IMR-90 (cell line): ENCODE data around the gene OR6T1. TPM values are rescaled to one million over a fixed set of nuclear protein-coding genes. Genes with fewer than 3 reads are reported as not detected.
A peak's percentile ranks its signal among the peaks of the same experiment; 100 is the strongest.

Experiments
- ATAC-seq: fragments of 200-7000 bp; cut with Tn5 transposase; 2 replicates; pipeline ENCODE4 v1.9.1; 2020; ENCODE audit warnings: low read depth, mild to moderate bottlenecking, moderate library complexity
- BruUV-seq: library from RNA; stranded (reverse); fragments of 400-500 nt; replicated peaks from 2 replicates; lab custom pipeline; 2021; lab: Mats Ljungman, UMichigan
- CTCF ChIA-PET: fragments of 300-600 bp; formaldehyde crosslinking; extraction: SDS; loops from one replicate; lab custom pipeline; 2021; ENCODE audit warnings: antibody characterized with exemption; lab: Yijun Ruan, JAX
- POLR2A ChIA-PET: fragments of 300-600 bp; sonication (Branson Sonifier 250); formaldehyde crosslinking; loops from one replicate; lab custom pipeline; 2022; ENCODE audit warnings: antibody characterized with exemption; ENCODE audit not compliant: unreplicated experiment; lab: Charles Lee
- DNase-seq: peaks from one replicate; pipeline ENCODE4 v3.0.0; 2013
- H2AFZ ChIP-seq: replicated peaks from 2 replicates; pipeline ENCODE3; 2013; ENCODE audit warnings: low read length, mild to moderate bottlenecking; ENCODE audit not compliant: poor library complexity
- H2AK5ac ChIP-seq: 2 replicates; pipeline ENCODE4 v1.6.1; 2013; ENCODE audit warnings: low read depth, low read length, inconsistent platforms
- H2AK9ac ChIP-seq: replicated peaks from 2 replicates; pipeline ENCODE3; 2013; ENCODE audit warnings: mild to moderate bottlenecking, low read depth, low read length, moderate library complexity; ENCODE audit not compliant: poor library complexity
- H2BK120ac ChIP-seq: 2 replicates; pipeline ENCODE4 v1.6.1; 2013; ENCODE audit warnings: low read depth, low read length, inconsistent platforms
- H2BK15ac ChIP-seq: 3 replicates; pipeline ENCODE4 v1.6.1; 2013; ENCODE audit warnings: low read depth, low read length, inconsistent platforms
- H2BK20ac ChIP-seq: 2 replicates; pipeline ENCODE4 v1.6.1; 2013; ENCODE audit warnings: low read depth, mild to moderate bottlenecking, inconsistent platforms, low read length, moderate library complexity
- H2BK5ac ChIP-seq: 2 replicates; pipeline ENCODE4 v1.6.1; 2013; ENCODE audit warnings: mild to moderate bottlenecking, low read depth, low read length, inconsistent platforms; ENCODE audit not compliant: poor library complexity, severe bottlenecking
- H3K14ac ChIP-seq: replicated peaks from 2 replicates; pipeline ENCODE4 v1.6.1; 2013; ENCODE audit warnings: low read depth, low read length, inconsistent platforms
- H3K18ac ChIP-seq: 2 replicates; pipeline ENCODE4 v1.6.1; 2013; ENCODE audit warnings: low read depth, low read length, control low read depth
- H3K23ac ChIP-seq: 2 replicates; pipeline ENCODE4 v1.6.1; 2013; ENCODE audit warnings: low read depth, low read length, inconsistent platforms
- H3K27ac ChIP-seq: 2 replicates; pipeline ENCODE4 v1.5.1; 2013; ENCODE audit warnings: mild to moderate bottlenecking, control low read depth, low read length; ENCODE audit not compliant: insufficient read depth
- H3K27me3 ChIP-seq: 2 replicates; pipeline ENCODE4 v1.6.1; 2013; ENCODE audit warnings: low read length; ENCODE audit not compliant: control insufficient read depth, insufficient read depth
- H3K36me3 ChIP-seq: 2 replicates; pipeline ENCODE4 v1.6.1; 2013; ENCODE audit warnings: low read length, mixed read lengths; ENCODE audit not compliant: control insufficient read depth, insufficient read depth
- H3K4ac ChIP-seq: 2 replicates; pipeline ENCODE4 v1.6.1; 2013; ENCODE audit warnings: low read depth, low read length, inconsistent platforms
- H3K4me1 ChIP-seq: 2 replicates; pipeline ENCODE4 v1.6.1; 2013; ENCODE audit warnings: low read length, mixed read lengths; ENCODE audit not compliant: control insufficient read depth, insufficient read depth
- H3K4me2 ChIP-seq: 2 replicates; pipeline ENCODE4 v1.6.1; 2013; ENCODE audit warnings: low read depth, mild to moderate bottlenecking, control low read depth, low read length, moderate library complexity
- H3K4me3 ChIP-seq: 2 replicates; pipeline ENCODE4 v1.5.1; 2013; ENCODE audit warnings: low read depth, mild to moderate bottlenecking, control low read depth, low read length, moderate library complexity; ENCODE audit not compliant: insufficient read depth
- H3K56ac ChIP-seq: 2 replicates; pipeline ENCODE4 v1.6.1; 2013; ENCODE audit warnings: low read length, inconsistent platforms; ENCODE audit not compliant: insufficient read depth; ENCODE audit errors: extremely low read depth
- H3K79me1 ChIP-seq, 2 experiments: 2 replicates each; pipeline ENCODE4 v1.6.1; 2013; ENCODE audit warnings: low read length in 2 of 2, inconsistent platforms in 1 of 2, low read depth in 1 of 2
- H3K9ac ChIP-seq: 2 replicates; pipeline ENCODE4 v1.6.1; 2013; ENCODE audit warnings: low read depth, low read length, control low read depth
- H3K9me1 ChIP-seq: 2 replicates; pipeline ENCODE4 v1.6.1; 2013; ENCODE audit warnings: low read length, inconsistent platforms; ENCODE audit not compliant: insufficient read depth
- H3K9me3 ChIP-seq: 2 replicates; pipeline ENCODE4 v1.6.1; 2013; ENCODE audit warnings: low read length; ENCODE audit not compliant: control insufficient read depth, insufficient read depth
- H4K20me1 ChIP-seq: 2 replicates; pipeline ENCODE4 v1.6.1; 2013; ENCODE audit warnings: low read length, inconsistent platforms; ENCODE audit not compliant: insufficient read depth
- H4K5ac ChIP-seq: 2 replicates; pipeline ENCODE4 v1.6.1; 2013; ENCODE audit warnings: mild to moderate bottlenecking, low read depth, low read length, control low read depth
- H4K8ac ChIP-seq, 2 experiments: 2 replicates each; pipeline ENCODE4 v1.6.1; 2013; ENCODE audit warnings: low read depth in 2 of 2, low read length in 2 of 2, control low read depth in 1 of 2, inconsistent platforms in 1 of 2
- H4K91ac ChIP-seq: 2 replicates; pipeline ENCODE4 v1.6.1; 2013; ENCODE audit warnings: low read depth, low read length, inconsistent platforms; ENCODE audit not compliant: insufficient read depth
- BHLHE40 ChIP-seq: fragments of 150-350 bp; IDR thresholded peaks from 2 replicates; pipeline ENCODE4 v1.6.1; 2016; ENCODE audit warnings: mild to moderate bottlenecking, low read depth, low read length
- CHD1 ChIP-seq: IDR thresholded peaks from 2 replicates; pipeline ENCODE4 v1.6.1; 2012; ENCODE audit warnings: low read depth, low read length, improper control_type of control experiment
- CTCF ChIP-seq: conservative IDR thresholded peaks from 2 replicates; pipeline ENCODE4 v1.5.1; 2012; ENCODE audit warnings: mild to moderate bottlenecking, low read depth, low read length, improper control_type of control experiment
- ELK1 ChIP-seq: fragments of 150-350 bp; IDR thresholded peaks from 2 replicates; pipeline ENCODE4 v1.6.1; 2016; ENCODE audit warnings: low read depth, mild to moderate bottlenecking, low read length, moderate library complexity, borderline replicate concordance
- FOS ChIP-seq: fragments of 150-350 bp; IDR thresholded peaks from 2 replicates; pipeline ENCODE4 v1.6.1; 2016; ENCODE audit warnings: low read depth, low read length
- MAZ ChIP-seq: IDR thresholded peaks from 2 replicates; pipeline ENCODE4 v1.6.1; 2012; ENCODE audit warnings: low read depth, mild to moderate bottlenecking, low read length, improper control_type of control experiment, moderate library complexity, borderline replicate concordance
- MXI1 ChIP-seq: IDR thresholded peaks from 2 replicates; pipeline ENCODE4 v1.6.1; 2012; ENCODE audit warnings: low read depth, mild to moderate bottlenecking, low read length, moderate library complexity, borderline replicate concordance
- NFE2L2 ChIP-seq: fragments of 150-350 bp; IDR thresholded peaks from 2 replicates; pipeline ENCODE4 v1.6.1; 2016; ENCODE audit warnings: low read depth, mild to moderate bottlenecking, low read length
- POLR2A ChIP-seq: IDR thresholded peaks from 2 replicates; pipeline ENCODE4 v1.6.1; 2012; ENCODE audit warnings: mild to moderate bottlenecking, low read depth, low read length
- RAD21 ChIP-seq: IDR thresholded peaks from 2 replicates; pipeline ENCODE4 v1.6.1; 2012; ENCODE audit warnings: low read length, improper control_type of control experiment
- RCOR1 ChIP-seq: IDR thresholded peaks from 2 replicates; pipeline ENCODE4 v1.6.1; 2012; ENCODE audit warnings: mild to moderate bottlenecking, low read length, improper control_type of control experiment; ENCODE audit not compliant: insufficient replicate concordance
- SMC3 ChIP-seq: fragments of 150-350 bp; IDR thresholded peaks from 2 replicates; pipeline ENCODE4 v1.6.1; 2016; ENCODE audit warnings: low read depth, mild to moderate bottlenecking, antibody characterized with exemption, low read length, moderate library complexity
- WGBS, 2 experiments: methylation state at CpG; one replicate each; pipeline versions ENCODE4 v1.1.5 to v1.1.7; 2013; ENCODE audit warnings: missing lambda C conversion rate in 2 of 2; ENCODE audit not compliant: insufficient read length in 1 of 2; ENCODE audit errors: extremely low coverage in 2 of 2; 5-methylcytosine and 5-hydroxymethylcytosine counted together
- dilution Hi-C: fragments of 300-500 bp; cut with HindIII; formaldehyde crosslinking; loops from one replicate; pipeline ENCODE4 v1.14.3; 2018; ENCODE audit warnings: low sequenced_read_pairs; ENCODE audit not compliant: unreplicated experiment
- in situ Hi-C: fragments of 300-500 bp; cut with MboI; formaldehyde crosslinking; loops from 3 replicates; pipeline ENCODE4 v1.14.3; 2019; ENCODE audit warnings: low sequenced_read_pairs, inconsistent platforms, mixed read lengths
- intact Hi-C: fragments of 100-400 bp; cut with micrococcal nuclease; formaldehyde crosslinking; loops from 2 replicates; pipeline ENCODE4 v1.10.0; 2022
- polyA plus RNA-seq, 3 experiments: library from polyadenylated mRNA; depleted of rRNA; stranded (reverse); fragments of >200 nt; gene quantifications; 2 replicates each; pipeline ENCODE4 v1.2.3, GENCODE V29; 2012; ENCODE audit warnings: low replicate concordance in 1 of 3
- total RNA-seq: library from RNA; depleted of rRNA; stranded (reverse); fragments of >200 nt; gene quantifications from 2 replicates; pipeline ENCODE4 v1.2.3, GENCODE V29; 2012

OR6T1 gene
- total and polyA plus RNA-seq, 2 of the 4 experiments (the other 2 are of a cell fraction): not detected

- ChIA-PET CTCF (no interaction called here), POLR2A (no interaction called here)
- intact Hi-C loops: no loop called here
- Histone ChIP-seq H3K79me1 (no peaks in the 10 kb centered on the region), H2AK9ac (peak overlapping the region; percentile 61), H3K56ac (no peak overlapping the region), H3K9me3 (peaks cover 12% of the 10 kb centered on the region; the same call in 1 of the 2 replicates), H4K5ac (no peak overlapping the region), H4K91ac (no peak overlapping the region), H3K23ac (no peak overlapping the region), H4K8ac (no peak overlapping the region), H3K27me3 (no peaks in the 10 kb centered on the region), H3K4me3 (no peak overlapping the region), H2AFZ (no peak overlapping the region), H2BK20ac (no peak overlapping the region), H3K36me3 (no peaks in the 10 kb centered on the region), H2AK5ac (no peak overlapping the region), H3K4me1 (no peaks in the 10 kb centered on the region), H3K9ac (no peak overlapping the region), H3K4ac (no peak overlapping the region), H3K4me2 (no peak overlapping the region), H2BK5ac (no peak overlapping the region), H4K20me1 (no peaks in the 10 kb centered on the region), H3K27ac (no peak overlapping the region), H3K14ac (no peak overlapping the region), H2BK15ac (no peak overlapping the region), H3K18ac (no peak overlapping the region), H2BK120ac (no peak overlapping the region), H3K9me1 (no peaks in the 10 kb centered on the region)
- TF ChIP-seq MAZ (no peak), CHD1 (no peak), BHLHE40 (no peak), NFE2L2 (no peak), FOS (no peak), ELK1 (no peak), RAD21 (no peak), CTCF (no peak), MXI1 (no peak), RCOR1 (no peak), SMC3 (no peak), POLR2A (no peak)
- no peak for DNase-seq
- WGBS, 2 experiments: 61% methylated on average over 13 of the region's 18 CpGs; no CpG with 5 or more reads in 1 of the 2 experiments
- no peak for ATAC-seq
- in situ Hi-C loops: no loop called here
- dilution Hi-C loops: no loop called here
- no TSS peak for BruUV-seq
These were observed 33.3 kb upstream of the OR6T1 start for GRCh38 chr11:123976770-123977560.
